ENCODE measurements around the gene OPCML.
A peak's percentile ranks its signal among the peaks of the same experiment; 100 is the strongest.

The OPCML gene

DNA sequence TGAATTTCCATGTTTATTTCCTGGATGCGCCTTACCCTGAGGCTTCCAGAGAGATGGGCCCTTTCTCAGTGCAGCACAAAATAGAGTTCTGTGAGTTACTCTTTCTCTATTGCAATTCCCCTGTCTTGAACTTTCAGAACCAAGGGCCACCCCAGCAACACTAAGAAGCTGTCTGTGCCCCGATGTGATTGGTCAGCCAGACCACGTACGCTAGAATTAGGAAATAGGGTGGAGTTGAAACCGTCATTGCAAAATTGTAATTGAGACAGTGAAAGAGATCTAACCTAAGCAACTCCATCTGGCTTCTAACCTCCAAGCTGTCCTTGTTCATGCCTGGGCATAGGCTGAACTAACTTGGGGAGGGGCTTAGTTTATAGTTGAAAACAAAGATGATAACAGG, 981.3 kb downstream of the OPCML start:
- DNase-seq (ENCODE audit: low read depth), result no peak

DNA sequence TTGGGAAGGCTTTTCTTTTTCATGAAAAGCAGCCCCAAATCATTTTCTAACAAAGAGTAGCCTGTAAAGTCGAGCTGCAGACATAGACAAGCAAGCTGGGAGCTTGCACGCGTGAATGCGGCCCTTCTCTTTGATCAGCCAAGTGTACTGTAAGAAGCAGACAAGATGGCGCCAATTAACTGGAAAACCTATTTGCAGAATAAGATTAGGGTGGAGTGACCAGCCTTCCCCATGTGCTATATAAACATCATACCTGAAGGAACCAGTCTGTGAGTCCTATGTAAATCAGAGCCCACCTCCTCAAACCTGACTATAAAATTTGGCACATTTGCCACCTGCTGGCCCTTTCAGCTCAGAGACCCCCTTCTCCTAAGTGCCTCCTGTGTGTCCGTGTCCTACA, 982.7 kb downstream of the OPCML start:
- DNase-seq (ENCODE audit: low read depth), result no peak

GRCh38 chr11:132549001-132549400, 983.3 kb downstream of the OPCML start:
- no peak for DNase-seq (ENCODE audit: low read depth)

GRCh38 chr11:132544007-132544406, 988.3 kb downstream of the OPCML start:
- DNase-seq (ENCODE audit: low read depth), result no peak

- no peak for DNase-seq (ENCODE audit: low read depth)
These were observed 990.5 kb downstream of the OPCML start for GRCh38 chr11:132541794-132542193.

- DNase-seq (ENCODE audit: low read depth), result no peak
These were observed 991.7 kb downstream of the OPCML start for GRCh38 chr11:132540581-132540980.

- no peak for DNase-seq (ENCODE audit: low read depth)
These were observed 992.5 kb downstream of the OPCML start for GRCh38 chr11:132539590-132540368.

DNA sequence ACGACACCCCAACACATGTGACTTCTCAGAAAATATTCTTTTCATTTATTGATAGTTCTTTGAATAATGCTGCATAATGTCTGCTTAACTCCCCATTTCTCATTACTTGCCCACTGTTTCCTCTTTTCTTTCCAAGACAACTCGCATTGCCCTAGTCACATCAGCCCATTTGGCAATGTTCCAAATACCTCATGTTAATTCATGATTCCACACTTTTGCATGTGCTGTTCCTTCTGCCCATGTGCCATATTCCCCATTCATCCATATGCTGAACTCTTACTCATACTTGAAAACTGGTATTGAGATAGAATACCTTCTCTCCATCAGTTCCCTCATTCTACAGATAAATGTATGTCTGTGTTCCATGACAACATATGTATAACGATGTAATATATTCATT, 993.7 kb downstream of the OPCML start:
- no peak for DNase-seq (ENCODE audit: low read depth)

- DNase-seq (ENCODE audit: low read depth), result no peak
These were observed 996.5 kb downstream of the OPCML start for GRCh38 chr11:132535830-132536229.

DNA sequence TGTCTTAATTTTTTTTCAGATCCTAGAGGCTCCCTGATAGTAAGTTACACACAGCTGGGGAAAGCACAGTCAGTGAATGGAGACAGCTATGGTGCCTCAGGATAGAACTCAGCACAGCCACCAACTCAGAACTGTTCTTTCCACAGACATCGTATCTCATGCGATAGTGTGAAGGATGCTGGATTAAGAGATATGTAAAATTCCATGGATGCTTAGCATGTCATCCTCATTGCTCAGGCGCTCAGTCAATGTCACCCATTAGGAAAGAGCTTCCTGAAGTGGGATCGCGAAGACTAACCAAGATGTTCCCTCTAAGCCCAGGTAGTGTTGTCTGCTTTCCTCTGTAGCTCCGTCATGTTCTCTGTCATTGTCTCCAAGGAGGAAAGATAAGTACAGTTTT, 1000.4 kb downstream of the OPCML start:
- DNase-seq (ENCODE audit: low read depth), result no peak

GRCh38 chr11:132528181-132528580, 1004.1 kb downstream of the OPCML start:
- DNase-seq (ENCODE audit: low read depth), result no peak

- DNase-seq (ENCODE audit: low read depth), result no peak
These were observed 1008.4 kb downstream of the OPCML start for GRCh38 chr11:132523929-132524328.

DNA sequence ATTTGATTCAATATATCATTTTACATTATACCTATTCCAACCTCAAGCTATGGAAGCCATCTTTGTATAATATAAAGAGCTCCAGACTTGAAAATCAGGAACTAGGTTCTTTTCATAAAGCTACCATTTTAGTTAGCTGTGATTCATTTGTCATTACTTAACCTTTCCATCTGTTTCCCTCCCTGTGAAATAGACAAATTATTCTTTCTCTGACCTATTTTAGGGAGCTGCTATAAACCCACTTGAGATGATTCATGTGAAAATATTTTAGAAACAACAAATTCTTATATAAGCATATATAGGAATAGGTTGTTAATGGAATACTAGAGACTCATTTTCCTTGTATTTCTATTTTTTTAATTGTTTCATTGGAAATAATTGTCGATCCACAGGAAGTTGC, 1012.1 kb downstream of the OPCML start:
- DNase-seq (ENCODE audit: low read depth), result peak; percentile 22

- no peak for DNase-seq (ENCODE audit: low read depth)
These were observed 1013.0 kb downstream of the OPCML start for GRCh38 chr11:132519241-132519815.

- DNase-seq (ENCODE audit: low read depth), result no peak
These were observed 1027.7 kb downstream of the OPCML start for GRCh38 chr11:132504501-132505041.

DNA sequence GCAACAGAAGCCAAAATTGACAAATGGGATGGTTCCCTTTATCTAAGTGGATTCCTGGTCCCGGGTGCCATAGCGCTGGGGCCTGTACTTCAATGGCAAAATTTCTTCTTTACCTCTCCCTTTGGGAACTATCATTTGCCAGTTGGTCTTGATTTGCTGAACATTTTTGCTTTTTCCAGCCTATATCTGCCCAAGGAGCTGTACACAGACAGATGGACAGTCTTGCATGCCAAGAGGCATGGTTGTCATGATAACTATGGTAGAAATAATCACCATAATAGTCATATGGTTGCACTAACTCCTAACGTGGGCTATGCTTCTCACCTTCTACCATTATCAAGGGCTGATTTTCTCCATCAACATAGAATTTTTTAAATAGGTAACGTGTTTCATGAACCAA, 1030.9 kb downstream of the OPCML start:
- DNase-seq (ENCODE audit: low read depth), result no peak

- DNase-seq (ENCODE audit: low read depth), result no peak
These were observed 1032.6 kb downstream of the OPCML start for GRCh38 chr11:132499661-132500060.

- no peak for DNase-seq (ENCODE audit: low read depth)
These were observed 1036.0 kb downstream of the OPCML start for GRCh38 chr11:132496341-132496740.

DNA sequence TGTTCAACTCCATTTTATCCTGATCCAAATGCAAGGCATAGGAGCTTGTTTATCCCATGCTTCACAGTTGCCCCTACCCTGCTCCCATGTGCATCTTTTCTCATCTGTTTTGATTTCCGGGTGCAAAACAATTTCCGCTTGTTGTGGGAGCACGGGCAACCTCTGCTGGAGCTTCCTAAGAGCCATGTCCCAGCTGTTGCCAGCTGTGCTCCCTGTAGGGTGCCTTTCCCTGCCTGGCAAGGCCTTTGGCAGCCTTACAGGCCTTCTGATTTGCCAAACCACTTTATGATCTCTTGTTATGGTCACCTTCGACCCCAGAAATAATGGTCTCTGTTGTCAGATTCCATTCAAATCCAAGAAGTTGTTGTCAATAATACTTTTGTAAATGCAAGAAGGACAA, 1038.5 kb downstream of the OPCML start:
- no peak for DNase-seq (ENCODE audit: low read depth)

GRCh38 chr11:132490978-132491377, 1041.3 kb downstream of the OPCML start:
- peak; percentile 40 for DNase-seq (ENCODE audit: low read depth)

GRCh38 chr11:132486060-132486459, 1046.2 kb downstream of the OPCML start:
- DNase-seq (ENCODE audit: low read depth), result no peak

DNA sequence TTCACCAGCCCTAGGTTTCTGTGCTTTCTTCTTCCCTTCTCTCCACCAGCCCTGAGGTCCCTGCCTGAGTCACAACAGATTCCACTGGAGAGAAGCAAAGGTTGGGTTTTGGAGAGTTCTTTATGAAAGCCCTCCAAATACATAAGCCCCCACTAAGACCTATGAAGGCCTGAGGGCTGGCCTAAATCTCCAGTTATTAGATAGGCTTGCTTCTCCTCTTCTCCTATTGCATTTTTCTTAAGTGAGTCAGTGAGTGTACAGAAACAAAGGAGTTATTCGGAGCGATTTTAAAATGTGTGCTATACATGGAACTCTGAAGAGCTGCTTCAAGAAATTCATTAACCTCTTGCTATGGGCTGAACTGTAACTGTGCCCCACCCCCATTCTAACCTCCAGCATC, 1057.3 kb downstream of the OPCML start:
- no peak for DNase-seq (ENCODE audit: low read depth)

- no peak for DNase-seq (ENCODE audit: low read depth)
These were observed 1059.7 kb downstream of the OPCML start for GRCh38 chr11:132472411-132473172.

Data from HS-5 (cell line).